H1 (cell line): ENCODE results near the gene SMIM44.

Experiments
- CEBPB ChIP-seq: IDR thresholded peaks from 2 replicates; pipeline ENCODE4 v1.6.1; 2012; ENCODE audit warnings: low read depth, low read length
- CTCF ChIP-seq, 3 experiments: IDR thresholded peaks; 1 replicate in 2 of 3; 2 replicates in 1 of 3; pipeline versions ENCODE4 v1.5.1 to v1.6.1; 2011; ENCODE audit warnings: low read length in 3 of 3, mild to moderate bottlenecking in 3 of 3, inconsistent platforms in 2 of 3, low read depth in 1 of 3, moderate library complexity in 1 of 3; ENCODE audit not compliant: insufficient read depth in 1 of 3; ENCODE audit errors: control extremely low read depth in 1 of 3
- HDAC6 ChIP-seq: IDR thresholded peaks from one replicate; pipeline ENCODE4 v1.7.1; 2012; ENCODE audit warnings: low read depth, mild to moderate bottlenecking, inconsistent platforms, low read length, moderate library complexity
- JUND ChIP-seq: IDR thresholded peaks from 2 replicates; pipeline ENCODE4 v1.6.1; 2011; ENCODE audit warnings: mild to moderate bottlenecking, improper control_type of control experiment, low read length
- POLR2AphosphoS5 ChIP-seq: IDR thresholded peaks from 2 replicates; pipeline ENCODE4 v1.6.1; 2011; ENCODE audit warnings: low read depth, low read length

- TF ChIP-seq CEBPB (no peak), JUND (no peak), CTCF (IDR thresholded peaks at IDR 0.05; ENCODE audit: control extremely low read depth in 1 of 3, insufficient read depth in 1 of 3, low read depth in 1 of 3, low read length in 3 of 3) (no peak), POLR2AphosphoS5 (no peak), HDAC6 (no peak)
These were observed 11.3 kb upstream of the SMIM44 start for GRCh38 chr19:3494559-3494958.
